Small intestine (tissue), 7 donors: ENCODE data around the gene ARHGAP24. TPM values are rescaled to one million over a fixed set of nuclear protein-coding genes. Genes with fewer than 3 reads are reported as not detected.

Source experiments
- DNase-seq, 2 donors: peaks; one replicate each; pipeline versions ENCODE4 v3.0.0 to v3.0.0-alpha.2; 2013
- FAIRE-seq: peaks from 2 replicates; lab custom pipeline; 2012; peaks lifted over from hg19 to GRCh38; lab: Jason Lieb, UNC
- H3K27ac ChIP-seq, 3 donors: one replicate each; pipeline ENCODE4 v1.5.1; 2013; ENCODE audit warnings: low read length in 2 of 3, mild to moderate bottlenecking in 2 of 3, control low read depth in 1 of 3, inconsistent platforms in 1 of 3, low read depth in 1 of 3, moderate library complexity in 1 of 3
- H3K27me3 ChIP-seq, 3 donors: one replicate each; pipeline ENCODE4 v1.6.1; 2013; ENCODE audit warnings: low read length in 3 of 3, inconsistent platforms in 1 of 3; ENCODE audit not compliant: control insufficient read depth in 3 of 3, insufficient read depth in 3 of 3
- H3K36me3 ChIP-seq, 3 donors: one replicate each; pipeline ENCODE4 v1.6.1; 2013; ENCODE audit warnings: low read length in 3 of 3, inconsistent platforms in 1 of 3, low read depth in 1 of 3, mild to moderate bottlenecking in 1 of 3, moderate library complexity in 1 of 3; ENCODE audit not compliant: control insufficient read depth in 3 of 3, insufficient read depth in 2 of 3
- H3K4me1 ChIP-seq, 3 donors: one replicate each; pipeline ENCODE4 v1.6.1; 2013; ENCODE audit warnings: low read length in 2 of 3, inconsistent platforms in 1 of 3, low read depth in 1 of 3, mild to moderate bottlenecking in 1 of 3, moderate library complexity in 1 of 3; ENCODE audit not compliant: control insufficient read depth in 3 of 3, insufficient read depth in 2 of 3
- H3K4me3 ChIP-seq, 3 donors: one replicate each; pipeline ENCODE4 v1.5.1; 2013; ENCODE audit warnings: low read length in 3 of 3, control low read depth in 1 of 3, inconsistent platforms in 1 of 3, low read depth in 1 of 3, mild to moderate bottlenecking in 1 of 3, moderate library complexity in 1 of 3
- H3K9me3 ChIP-seq, 2 donors: one replicate each; pipeline ENCODE4 v1.6.1; 2013; ENCODE audit warnings: low read depth in 1 of 2, low read length in 1 of 2; ENCODE audit not compliant: control insufficient read depth in 2 of 2, insufficient read depth in 1 of 2
- WGBS, 3 donors: extraction: QIAGEN DNeasy Blood & Tissue Kit; methylation state at CpG; one replicate each; pipeline ENCODE4 v1.1.7; 2013; 5-methylcytosine and 5-hydroxymethylcytosine counted together
- polyA plus RNA-seq, 4 donors: library from polyadenylated mRNA; stranded (reverse) in 3 of 4; unstranded in 1 of 4; fragments of 200-250 nt in 3 of 4; fragments of 120-200 nt in 1 of 4; gene quantifications; one replicate each; pipeline versions ENCODE4 v1.2.1 to v1.2.3, GENCODE V29; 2013
- donor health status: healthy with polysubstance abuse.
- donor health status: control.
- donor health status: control.
- donor health status: Bipolar disorder and iron deficiency.
- donor health status: healthy.

The ARHGAP24 gene
- polyA plus RNA-seq, 4 donors = 1.1 to 4.0 (median 3.8) TPM

DNA sequence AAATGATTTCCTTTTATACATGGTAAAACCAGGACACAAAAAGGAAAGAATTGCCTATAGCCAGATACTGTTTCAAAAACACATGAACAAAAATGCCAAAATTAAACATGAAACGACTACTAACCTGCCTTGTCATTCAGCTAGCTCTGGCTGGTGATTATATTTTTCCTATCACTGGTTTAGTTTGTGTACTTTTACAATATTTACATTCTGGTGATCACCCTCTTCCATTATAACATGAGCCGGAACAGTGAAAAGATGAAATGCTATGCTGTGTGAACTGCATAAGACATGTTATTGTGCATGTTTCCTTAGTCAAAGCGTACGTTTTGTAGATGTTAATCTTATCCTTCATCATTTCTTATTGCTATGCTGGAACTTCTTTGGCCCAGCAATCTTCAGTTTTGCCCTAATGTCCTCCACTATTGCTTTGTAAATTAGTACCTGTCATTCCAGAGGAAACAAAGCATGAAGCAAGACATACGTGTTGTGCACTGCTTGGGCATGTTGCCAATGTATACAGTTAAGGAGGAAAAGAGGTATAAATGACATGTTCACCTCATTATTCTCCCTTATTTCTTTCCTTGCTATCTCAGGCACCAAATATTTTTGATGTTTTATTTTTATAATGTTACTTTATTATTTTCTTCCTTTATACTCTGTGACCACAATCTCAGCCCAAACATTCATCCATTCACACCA, 386.3 kb downstream of the ARHGAP24 start:
- FAIRE-seq (no peak), DNase-seq (peak; percentile 49 to 69)
- WGBS, 3 donors = 9 to 35% (median 29%) methylated on average over 5 of the region's 5 CpGs
- Histone ChIP-seq H3K36me3 (no peaks in the 10 kb centered on the region), H3K9me3 (no peaks in the 10 kb centered on the region), H3K4me3 (no peak overlapping the region), H3K27me3 (no peaks in the 10 kb centered on the region), H3K4me1 (no peaks in the 10 kb centered on the region), H3K27ac (no peak overlapping the region)

DNA sequence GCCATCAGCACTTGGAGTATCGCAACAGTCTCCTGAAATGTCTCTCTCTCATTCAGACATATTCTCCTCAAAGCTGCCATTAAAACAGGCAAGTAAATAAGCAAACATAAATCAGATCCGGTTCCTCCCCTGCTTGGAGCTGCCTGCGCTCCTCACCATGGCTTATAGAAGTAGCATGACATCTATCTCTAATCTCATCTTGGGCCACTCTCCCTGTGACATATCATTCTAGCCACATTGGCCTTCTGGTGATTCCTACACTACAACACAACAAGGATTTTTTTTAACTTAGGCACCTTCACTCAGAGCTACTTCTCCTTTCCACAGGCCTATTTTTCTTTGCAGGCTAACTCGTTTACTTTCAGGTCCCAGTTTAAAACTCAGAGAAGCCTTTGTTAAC, 387.9 kb downstream of the ARHGAP24 start:
- no peak overlapping the region for H3K27ac ChIP-seq
- H3K4me1 ChIP-seq = no peaks in the 10 kb centered on the region
- DNase-seq (no peak), FAIRE-seq (no peak)
- 85 to 89% (median 88%) methylated on average over 4 of the region's 4 CpGs for WGBS, 3 donors
- H3K36me3 ChIP-seq = no peaks in the 10 kb centered on the region
- peaks cover 0 to 2% of the 10 kb centered on the region in 2 donors for H3K9me3 ChIP-seq
- H3K4me3 ChIP-seq = no peak overlapping the region
- H3K27me3 ChIP-seq = no peaks in the 10 kb centered on the region

DNA sequence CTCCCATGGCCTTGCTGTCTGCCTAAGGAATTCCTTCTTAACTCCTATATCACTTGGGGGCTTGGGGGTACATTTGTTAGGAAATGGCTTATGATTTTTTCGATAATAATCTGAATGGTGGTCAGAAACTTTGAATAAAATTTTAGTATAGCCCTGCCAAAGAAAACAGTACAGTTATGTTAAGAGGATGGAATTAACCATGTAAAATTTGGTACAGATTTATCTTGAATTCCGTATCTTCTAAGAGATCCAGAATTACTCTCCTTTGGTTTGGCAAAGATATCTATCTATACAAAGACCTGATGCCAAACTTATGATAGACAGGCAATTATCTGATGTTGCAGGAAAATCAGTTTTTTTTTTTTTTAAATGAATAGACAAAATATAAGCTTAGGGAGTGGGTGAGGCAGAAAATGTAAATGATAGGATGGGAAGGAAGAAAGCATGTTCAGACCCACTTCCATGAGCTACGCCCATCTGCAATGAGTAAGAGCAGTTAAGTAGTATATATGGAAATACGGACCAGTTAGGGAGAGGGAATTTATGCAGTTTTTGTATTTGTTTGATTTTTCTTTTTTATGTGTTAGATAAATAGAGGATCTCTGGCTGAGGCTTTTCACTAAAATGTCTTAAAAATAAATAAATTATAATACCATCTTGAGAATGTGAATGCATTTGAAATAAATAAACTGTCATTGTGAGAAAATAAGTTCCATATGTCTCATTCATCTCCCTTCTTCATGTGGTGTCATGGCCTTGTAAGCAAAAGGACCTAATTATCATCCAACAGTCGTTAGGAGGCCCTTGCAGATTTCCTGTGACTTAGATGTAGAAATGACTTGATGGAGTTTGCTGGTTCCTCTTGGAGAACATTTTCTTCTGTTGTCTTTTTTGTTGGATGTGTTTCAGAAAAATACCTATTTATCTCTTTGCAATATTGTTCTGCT, 389.6 kb downstream of the ARHGAP24 start:
- FAIRE-seq (no peak), DNase-seq (no peak)
- Histone ChIP-seq H3K4me1 (no peaks in the 10 kb centered on the region), H3K9me3 (peaks cover 0 to 2% of the 10 kb centered on the region in 2 donors), H3K36me3 (no peaks in the 10 kb centered on the region), H3K4me3 (no peak overlapping the region), H3K27ac (no peak overlapping the region), H3K27me3 (no peaks in the 10 kb centered on the region)
- 64 to 74% (median 70%) methylated on average over 5 of the region's 5 CpGs for WGBS, 3 donors

DNA sequence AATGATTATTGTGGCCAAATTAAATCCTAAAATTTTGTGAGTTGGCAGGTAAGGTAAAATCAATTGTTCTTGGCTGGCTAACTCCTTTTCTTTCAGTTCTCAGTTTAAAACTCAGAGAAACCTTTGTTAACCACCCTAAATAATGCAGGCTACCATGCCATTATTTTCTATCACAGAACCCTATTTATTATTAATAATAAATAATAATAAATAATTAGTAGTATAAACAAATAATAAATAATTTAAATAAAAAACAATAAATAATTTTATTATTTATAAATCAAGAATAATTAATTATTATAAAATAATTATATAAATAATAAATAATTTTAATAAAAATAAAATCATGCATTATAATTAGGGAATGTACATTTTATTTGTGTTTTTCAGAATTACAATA, 390.3 kb downstream of the ARHGAP24 start:
- H3K27ac ChIP-seq = no peak overlapping the region
- no peak for DNase-seq
- no peaks in the 10 kb centered on the region for H3K4me1 ChIP-seq
- H3K27me3 ChIP-seq = no peaks in the 10 kb centered on the region
- H3K36me3 ChIP-seq = no peaks in the 10 kb centered on the region
- H3K4me3 ChIP-seq = no peak overlapping the region
- H3K9me3 ChIP-seq = peaks cover 0 to 2% of the 10 kb centered on the region in 2 donors
- peak; percentile 97 for FAIRE-seq

DNA sequence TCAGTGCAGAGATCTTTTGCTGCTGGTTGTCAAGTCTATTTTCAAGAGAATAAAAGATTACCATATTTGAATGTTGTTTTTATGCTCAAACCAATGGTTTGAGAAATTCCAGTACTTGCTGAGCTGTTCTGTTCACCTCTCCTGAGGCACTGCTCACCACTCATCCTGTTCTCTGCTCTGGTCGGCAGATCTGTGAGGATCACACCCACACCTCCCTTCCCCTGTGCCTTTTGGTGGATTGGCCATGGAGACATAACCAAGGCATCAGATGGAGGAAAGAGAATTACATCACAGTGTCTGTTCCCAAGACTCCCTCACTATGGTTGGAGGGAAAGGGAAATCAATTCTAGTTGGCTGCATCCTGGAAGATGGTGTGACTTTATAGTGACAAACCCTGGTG, 391.6 kb downstream of the ARHGAP24 start:
- peaks cover 0 to 2% of the 10 kb centered on the region in 2 donors for H3K9me3 ChIP-seq
- peak overlapping the region in 1 of 3 donors; percentile 20 for H3K27ac ChIP-seq
- H3K27me3 ChIP-seq = no peaks in the 10 kb centered on the region
- FAIRE-seq (no peak), DNase-seq (no peak)
- H3K4me1 ChIP-seq = peaks cover 0 to 2% (median 0%) of the 10 kb centered on the region in 3 donors
- no peaks in the 10 kb centered on the region for H3K36me3 ChIP-seq
- H3K4me3 ChIP-seq = no peak overlapping the region
- WGBS, 3 donors = 58 to 84% (median 71%) methylated on average over 1 of the region's 1 CpG

DNA sequence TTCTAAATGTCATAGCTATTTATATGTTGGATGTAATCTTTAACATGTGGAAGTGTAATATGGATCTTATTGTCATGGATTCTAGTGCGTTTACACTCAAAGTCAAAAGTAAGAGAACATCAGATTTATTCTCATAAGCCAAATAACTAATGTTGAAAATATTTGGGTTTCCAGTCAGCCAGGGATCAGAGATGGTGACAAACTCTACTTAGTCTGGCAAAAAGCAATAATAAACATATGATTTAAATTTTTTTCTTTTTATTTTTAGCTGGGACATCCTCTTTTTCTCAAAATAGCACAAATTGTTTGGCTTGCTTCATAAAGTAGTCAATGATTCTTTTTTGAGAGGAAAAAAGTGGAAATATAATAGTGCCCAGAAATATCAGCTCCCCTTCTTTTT, 392.3 kb downstream of the ARHGAP24 start:
- Histone ChIP-seq H3K27me3 (no peaks in the 10 kb centered on the region), H3K4me3 (no peak overlapping the region), H3K4me1 (peaks cover 0 to 2% (median 0%) of the 10 kb centered on the region in 3 donors), H3K9me3 (peaks cover 0 to 2% of the 10 kb centered on the region in 2 donors), H3K36me3 (no peaks in the 10 kb centered on the region), H3K27ac (no peak overlapping the region)
- no peak for DNase-seq
- no peak for FAIRE-seq
- 68 to 91% (median 81%) methylated on average over 1 of the region's 1 CpG for WGBS, 3 donors

DNA sequence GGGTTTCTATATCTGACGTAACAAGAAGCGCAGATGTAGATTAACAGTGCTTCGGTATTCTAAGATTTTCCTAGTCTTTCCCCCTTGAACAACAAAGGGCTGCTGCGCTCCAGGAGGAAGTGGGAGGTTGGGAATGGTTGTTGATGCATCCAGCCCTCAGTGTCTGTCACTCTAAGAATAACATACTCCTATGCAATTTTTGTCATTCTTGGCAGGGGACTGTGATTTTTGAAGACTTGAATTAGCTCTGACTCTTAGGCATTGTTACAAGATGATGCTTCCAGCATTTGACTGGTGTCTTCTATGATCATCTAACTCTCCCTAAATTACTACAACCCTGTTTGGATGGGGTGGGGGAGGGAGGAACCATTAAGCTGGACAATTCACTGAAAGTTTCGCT, 394.2 kb downstream of the ARHGAP24 start:
- Histone ChIP-seq H3K27ac (no peak overlapping the region), H3K4me1 (peaks cover 0 to 2% (median 0%) of the 10 kb centered on the region in 3 donors), H3K4me3 (no peak overlapping the region), H3K36me3 (no peaks in the 10 kb centered on the region), H3K27me3 (no peaks in the 10 kb centered on the region), H3K9me3 (peaks cover 0 to 2% of the 10 kb centered on the region in 2 donors)
- WGBS, 3 donors = 75 to 80% (median 77%) methylated on average over 5 of the region's 5 CpGs
- no peak for FAIRE-seq
- no peak for DNase-seq

DNA sequence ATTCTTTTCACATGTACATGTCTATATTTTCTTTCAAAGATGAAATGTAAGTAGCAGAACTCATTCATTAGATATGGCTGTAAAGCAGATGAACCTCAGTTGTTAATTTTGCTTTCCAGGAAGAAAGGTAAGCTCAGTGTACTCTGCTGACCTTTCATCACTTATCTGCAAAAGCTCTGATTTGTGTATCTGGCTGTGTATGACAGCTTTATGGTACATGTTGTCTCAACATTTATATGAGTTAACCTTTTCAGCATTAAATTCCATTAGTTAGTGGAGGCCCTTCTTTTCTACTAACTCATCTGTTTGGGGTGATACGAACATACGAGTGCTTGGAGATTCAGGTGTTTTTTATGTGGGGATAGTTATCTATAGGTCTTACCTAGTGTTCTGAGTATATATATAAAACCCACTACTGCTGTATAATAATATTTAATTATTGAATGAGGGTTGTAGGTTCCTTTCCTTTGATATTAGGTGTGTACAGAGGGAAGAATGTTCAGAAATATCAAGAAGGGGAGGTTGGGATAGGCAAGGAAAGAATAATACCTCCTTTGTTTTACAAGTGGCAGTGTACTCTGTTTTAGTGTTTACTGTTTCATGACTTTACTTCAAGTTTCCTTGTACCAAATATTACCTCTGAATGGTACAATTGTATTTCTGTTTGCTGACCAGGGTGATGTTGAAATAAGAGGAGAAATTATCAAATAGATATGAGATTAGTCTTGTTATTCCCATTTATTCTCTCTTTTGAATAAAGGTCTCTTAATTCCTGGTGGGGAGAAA, 395.5 kb downstream of the ARHGAP24 start:
- H3K27me3 ChIP-seq = no peaks in the 10 kb centered on the region
- WGBS, 3 donors = 21 to 64% (median 36%) methylated on average over 2 of the region's 2 CpGs
- H3K36me3 ChIP-seq = no peaks in the 10 kb centered on the region
- peaks cover 0 to 2% of the 10 kb centered on the region in 2 donors for H3K9me3 ChIP-seq
- DNase-seq (peak in 1 of 2 donors; percentile 51), FAIRE-seq (peak; percentile 70)
- H3K4me1 ChIP-seq = peaks cover 0 to 2% (median 0%) of the 10 kb centered on the region in 3 donors
- no peak overlapping the region for H3K27ac ChIP-seq
- no peak overlapping the region for H3K4me3 ChIP-seq
